HCT116 (cell line): ENCODE measurements around the gene PVR. TPM values are rescaled to one million over a fixed set of nuclear protein-coding genes. Genes with fewer than 3 reads are reported as not detected.

ENCODE experiments used
- ATAC-seq: fragments of 200-7000 bp; cut with Tn5 transposase; 2 replicates; pipeline ENCODE4 v1.9.1; 2020; ENCODE audit warnings: mild to moderate bottlenecking, moderate library complexity
- BruUV-seq: library from RNA; stranded (reverse); fragments of 400-500 nt; replicated peaks from 2 replicates; lab custom pipeline; 2021; lab: Mats Ljungman, UMichigan
- CTCF ChIA-PET: fragments of 300-600 bp; sonication (Branson Sonifier 250); formaldehyde crosslinking; loops from one replicate; lab custom pipeline; 2021; ENCODE audit warnings: antibody characterized with exemption; lab: Charles Lee
- POLR2A ChIA-PET: fragments of 300-600, 350-600 bp; sonication (Branson Sonifier 250); formaldehyde crosslinking; loops from one replicate; lab custom pipeline; 2021; ENCODE audit warnings: antibody characterized with exemption; lab: Charles Lee
- RAD21 ChIA-PET, 2 experiments: fragments of 300-600 bp; sonication (Branson Sonifier 250); formaldehyde crosslinking; loops; one replicate each; lab custom pipeline; 2023; ENCODE audit warnings: low total read pairs in 2 of 2; ENCODE audit not compliant: uncharacterized antibody in 2 of 2, unreplicated experiment in 2 of 2, low non-redundant PET in 1 of 2; lab: Charles Lee
- DNase-seq: peaks from one replicate; pipeline ENCODE4 v3.0.0-alpha.2; 2010; ENCODE audit warnings: low read depth, low spot score
- H2AFZ ChIP-seq: fragments of 200-600 bp; shearing (Covaris generic), sonication (generic); 2 replicates; pipeline ENCODE4 v1.6.1; 2017; ENCODE audit warnings: low read depth, mixed run types, mixed read lengths, antibody characterized with exemption, low read length; ENCODE audit not compliant: poor library complexity, severe bottlenecking
- H3K27ac ChIP-seq: 2 replicates; pipeline ENCODE4 v1.5.1; 2012; ENCODE audit warnings: low read depth, low read length
- H3K27me3 ChIP-seq: fragments of 200-600 bp; sonication (generic); 2 replicates; pipeline ENCODE4 v1.6.1; 2016; ENCODE audit warnings: mixed run types, low read length, mixed read lengths; ENCODE audit not compliant: insufficient read depth
- H3K36me3 ChIP-seq, 2 experiments: fragments of 200-500 bp in 1 of 2; fragments of 200-600 bp in 1 of 2; sonication (Bioruptor generic) in 1 of 2; sonication (generic) in 1 of 2; 2 replicates each; pipeline versions ENCODE4 v1.5.1 to v1.6.1; 2014 to 2016; ENCODE audit warnings: low read length in 2 of 2, inconsistent platforms in 1 of 2, mixed read lengths in 1 of 2, mixed run types in 1 of 2; ENCODE audit not compliant: insufficient read depth in 2 of 2, control insufficient read depth in 1 of 2
- H3K4me1 ChIP-seq, 2 experiments: fragments of 200-600 bp in 1 of 2; sonication (generic) in 1 of 2; 2 replicates each; pipeline versions ENCODE4 v1.5.1 to v1.6.1; 2012 to 2017; ENCODE audit warnings: low read length in 2 of 2, inconsistent platforms in 1 of 2, mild to moderate bottlenecking in 1 of 2, mixed read lengths in 1 of 2, mixed run types in 1 of 2, moderate library complexity in 1 of 2; ENCODE audit not compliant: insufficient read depth in 2 of 2, control insufficient read depth in 1 of 2
- H3K4me2 ChIP-seq: fragments of 200-600 bp; sonication (generic); 2 replicates; pipeline ENCODE4 v1.6.1; 2017; ENCODE audit warnings: mixed run types, low read length, mixed read lengths
- H3K4me3 ChIP-seq, 2 experiments: fragments of 200-600 bp in 1 of 2; sonication (generic) in 1 of 2; replicated peaks in 1 of 2; 2 replicates each; pipeline ENCODE4 v1.5.1; 2011 to 2016; ENCODE audit warnings: low read length in 2 of 2, control low read depth in 1 of 2, low read depth in 1 of 2, mild to moderate bottlenecking in 1 of 2, mixed read lengths in 1 of 2, mixed run types in 1 of 2
- H3K79me2 ChIP-seq: fragments of 200-600 bp; sonication (generic); 2 replicates; pipeline ENCODE4 v1.6.1; 2017; ENCODE audit warnings: mild to moderate bottlenecking, mixed run types, low read length, moderate library complexity, mixed read lengths; ENCODE audit not compliant: insufficient read depth
- H3K9ac ChIP-seq: fragments of 200-600 bp; sonication (generic); 2 replicates; pipeline ENCODE4 v1.6.1; 2016; ENCODE audit warnings: low read length, mixed read lengths
- H3K9me2 ChIP-seq: fragments of 200-600 bp; sonication (generic), shearing (Covaris generic); 2 replicates; pipeline ENCODE4 v1.6.1; 2017; ENCODE audit warnings: mixed run types, mild to moderate bottlenecking, moderate library complexity; ENCODE audit not compliant: insufficient read depth
- H3K9me3 ChIP-seq, 2 experiments: fragments of 200-500 bp in 1 of 2; fragments of 200-600 bp in 1 of 2; sonication (Bioruptor generic) in 1 of 2; sonication (generic) in 1 of 2; 2 replicates each; pipeline ENCODE4 v1.6.1; 2014 to 2017; ENCODE audit warnings: low read length in 2 of 2, mixed read lengths in 2 of 2, inconsistent platforms in 1 of 2, low read depth in 1 of 2, mild to moderate bottlenecking in 1 of 2, mixed run types in 1 of 2, moderate library complexity in 1 of 2; ENCODE audit not compliant: control insufficient read depth in 1 of 2, insufficient read depth in 1 of 2
- H4K20me1 ChIP-seq: fragments of 200-600 bp; sonication (generic), shearing (Covaris generic); 2 replicates; pipeline ENCODE4 v1.6.1; 2017; ENCODE audit warnings: mixed run types, mild to moderate bottlenecking, moderate library complexity; ENCODE audit not compliant: insufficient read depth
- CBX3 ChIP-seq: IDR thresholded peaks from 2 replicates; pipeline ENCODE4 v1.6.1; 2012; ENCODE audit warnings: low read depth
- CEBPB ChIP-seq: IDR thresholded peaks from 2 replicates; pipeline ENCODE4 v1.6.1; 2012; ENCODE audit warnings: low read depth
- ELF1 ChIP-seq: IDR thresholded peaks from 2 replicates; pipeline ENCODE4 v1.6.1; 2012; ENCODE audit warnings: low read depth, borderline replicate concordance
- EZH2 ChIP-seq: fragments of 200-600 bp; sonication (generic); IDR thresholded peaks from 2 replicates; pipeline ENCODE4 v1.6.1; 2017; ENCODE audit warnings: antibody characterized with exemption, mixed run types
- FOSL1 ChIP-seq: IDR thresholded peaks from 2 replicates; pipeline ENCODE4 v1.6.1; 2012; ENCODE audit warnings: low read depth
- POLR2A ChIP-seq: IDR thresholded peaks from 2 replicates; pipeline ENCODE4 v1.7.0; 2011; ENCODE audit warnings: borderline replicate concordance; ENCODE audit not compliant: insufficient read depth, insufficient read length; ENCODE audit errors: extremely low read depth
- POLR2AphosphoS5 ChIP-seq: IDR thresholded peaks from 2 replicates; pipeline ENCODE4 v1.6.1; 2011; ENCODE audit warnings: mild to moderate bottlenecking, low read depth, low read length, moderate library complexity
- SP1 ChIP-seq: IDR thresholded peaks from 2 replicates; pipeline ENCODE4 v1.6.1; 2012; ENCODE audit warnings: low read depth
- TCF7L2 ChIP-seq: IDR thresholded peaks from 2 replicates; pipeline ENCODE4 v1.7.0; 2011; ENCODE audit warnings: borderline replicate concordance, inconsistent platforms; ENCODE audit not compliant: insufficient read depth, insufficient read length; ENCODE audit errors: extremely low read depth
- YY1 ChIP-seq: IDR thresholded peaks from 2 replicates; pipeline ENCODE4 v1.6.1; 2011; ENCODE audit warnings: low read length, low read depth, moderate library complexity, mild to moderate bottlenecking; ENCODE audit not compliant: insufficient replicate concordance; ENCODE audit errors: extremely low read depth
- ZFX ChIP-seq: fragments of 450-650 bp; IDR thresholded peaks from 2 replicates; pipeline ENCODE4 v1.6.1; 2017
- intact Hi-C: fragments of 100-400 bp; cut with micrococcal nuclease; formaldehyde crosslinking; loops from 2 replicates; pipeline ENCODE4 v1.10.0; 2022
- total RNA-seq: library from RNA; stranded (reverse); gene quantifications from one replicate; pipeline ENCODE4 v1.2.1, GENCODE V29; 2021; ENCODE audit not compliant: unreplicated experiment
- TF ChIP-seq, protein P1 (sequence below): IDR thresholded peaks from 2 replicates; pipeline ENCODE4 v1.6.1; 2012
- TF ChIP-seq, protein P2 (sequence below), 3 experiments: fragments of 200-600 bp in 1 of 3; sonication (generic) in 1 of 3; IDR thresholded peaks in 2 of 3; conservative IDR thresholded peaks in 1 of 3; 2 replicates each; pipeline ENCODE4 v1.5.1; 2012 to 2017; ENCODE audit warnings: low read depth in 2 of 3, low read length in 2 of 3, antibody characterized with exemption in 1 of 3, borderline replicate concordance in 1 of 3, control low read depth in 1 of 3, mild to moderate bottlenecking in 1 of 3, mixed read lengths in 1 of 3, mixed run types in 1 of 3, moderate library complexity in 1 of 3; ENCODE audit not compliant: insufficient read depth in 1 of 3

PVR gene
- total RNA-seq, 1 experiment from 2014 or later: 62.0 TPM

- DNase-seq (no peak), ATAC-seq (no peak)
- intact Hi-C loops: loop anchor here (10.0 kb wide), 1 partner anchor 163 kb away; the partner anchor contains the start of gene NECTIN2
- no peaks in the 10 kb centered on the region for H4K20me1 ChIP-seq
- TF ChIP-seq SP1 (no peak), CEBPB (no peak), YY1 (no peak), ZFX (no peak), FOSL1 (no peak)
- H3K4me3 ChIP-seq: no peak overlapping the region
- ChIA-PET POLR2A (interaction anchor here (0.6 kb wide), 1 partner anchor 163 kb away, joined by 6 read pairs; no protein-coding TSS in a partner anchor), CTCF (no interaction called here), RAD21 (no interaction called here)
- H3K27ac ChIP-seq: no peak overlapping the region
- H3K36me3 ChIP-seq: no peaks in the 10 kb centered on the region
- H3K4me1 ChIP-seq: peaks cover 47 to 70% of the 10 kb centered on the region in 2 experiments
- no TSS peak for BruUV-seq
- H2AFZ ChIP-seq: no peak overlapping the region
- no peaks in the 10 kb centered on the region for H3K27me3 ChIP-seq
- H3K79me2 ChIP-seq: no peaks in the 10 kb centered on the region
- 0 out of 2 replicates have a peak overlapping the region, but pooled peaks have one; percentile 14 for H3K4me2 ChIP-seq
- H3K9ac ChIP-seq: no peak overlapping the region
- no peaks in the 10 kb centered on the region for H3K9me2 ChIP-seq
- H3K9me3 ChIP-seq: no peaks in the 10 kb centered on the region
Observed at GRCh38 chr19:44681992-44682790, 38.5 kb downstream of the PVR start.

DNA sequence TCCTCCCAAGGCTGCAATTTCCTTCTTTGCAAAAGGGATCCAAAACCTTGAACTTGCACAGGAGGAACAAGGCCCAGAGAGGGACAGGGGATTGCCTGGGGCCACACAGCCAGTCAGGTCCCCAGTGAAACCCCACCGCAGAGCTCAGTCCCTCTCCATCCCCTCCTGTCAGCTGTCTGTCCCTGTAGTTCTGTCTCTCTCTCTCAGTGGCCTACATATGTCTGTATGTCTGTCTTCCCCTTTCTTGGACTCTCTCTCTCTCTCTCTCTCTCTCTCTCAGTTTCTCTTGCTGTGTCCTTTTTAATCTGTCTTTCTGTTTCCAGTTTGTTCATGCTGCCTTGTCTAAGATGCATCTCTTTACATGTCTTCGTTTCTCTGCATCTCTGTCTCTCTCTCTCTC, 39.1 kb downstream of the PVR start:
- H3K9me3 ChIP-seq: no peaks in the 10 kb centered on the region
- ChIA-PET CTCF (no interaction called here), POLR2A (no interaction called here), RAD21 (no interaction called here)
- H2AFZ ChIP-seq: no peak overlapping the region
- no peaks in the 10 kb centered on the region for H3K27me3 ChIP-seq
- no peaks in the 10 kb centered on the region for H3K79me2 ChIP-seq
- no peak overlapping the region for H3K4me3 ChIP-seq
- no peak overlapping the region for H3K27ac ChIP-seq
- intact Hi-C loops: loop anchor here (10.0 kb wide), 1 partner anchor 162 kb away; the partner anchor contains the start of gene NECTIN2
- H4K20me1 ChIP-seq: no peaks in the 10 kb centered on the region
- BruUV-seq: no TSS peak
- no peaks in the 10 kb centered on the region for H3K9me2 ChIP-seq
- no peak overlapping the region for H3K9ac ChIP-seq
- peaks cover 41 to 64% of the 10 kb centered on the region in 2 experiments for H3K4me1 ChIP-seq
- H3K4me2 ChIP-seq: no peak overlapping the region
- ATAC-seq (no peak), DNase-seq (no peak)
- no peaks in the 10 kb centered on the region for H3K36me3 ChIP-seq
- TF ChIP-seq POLR2AphosphoS5 (no peak), TCF7L2 (no peak), CBX3 (no peak), POLR2A (no peak), SP1 (no peak), CEBPB (no peak), FOSL1 (no peak), ELF1 (no peak), EZH2 (no peak)
- TF ChIP-seq, protein P1, sequence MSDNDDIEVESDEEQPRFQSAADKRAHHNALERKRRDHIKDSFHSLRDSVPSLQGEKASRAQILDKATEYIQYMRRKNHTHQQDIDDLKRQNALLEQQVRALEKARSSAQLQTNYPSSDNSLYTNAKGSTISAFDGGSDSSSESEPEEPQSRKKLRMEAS: no peak
- TF ChIP-seq, protein P2, sequence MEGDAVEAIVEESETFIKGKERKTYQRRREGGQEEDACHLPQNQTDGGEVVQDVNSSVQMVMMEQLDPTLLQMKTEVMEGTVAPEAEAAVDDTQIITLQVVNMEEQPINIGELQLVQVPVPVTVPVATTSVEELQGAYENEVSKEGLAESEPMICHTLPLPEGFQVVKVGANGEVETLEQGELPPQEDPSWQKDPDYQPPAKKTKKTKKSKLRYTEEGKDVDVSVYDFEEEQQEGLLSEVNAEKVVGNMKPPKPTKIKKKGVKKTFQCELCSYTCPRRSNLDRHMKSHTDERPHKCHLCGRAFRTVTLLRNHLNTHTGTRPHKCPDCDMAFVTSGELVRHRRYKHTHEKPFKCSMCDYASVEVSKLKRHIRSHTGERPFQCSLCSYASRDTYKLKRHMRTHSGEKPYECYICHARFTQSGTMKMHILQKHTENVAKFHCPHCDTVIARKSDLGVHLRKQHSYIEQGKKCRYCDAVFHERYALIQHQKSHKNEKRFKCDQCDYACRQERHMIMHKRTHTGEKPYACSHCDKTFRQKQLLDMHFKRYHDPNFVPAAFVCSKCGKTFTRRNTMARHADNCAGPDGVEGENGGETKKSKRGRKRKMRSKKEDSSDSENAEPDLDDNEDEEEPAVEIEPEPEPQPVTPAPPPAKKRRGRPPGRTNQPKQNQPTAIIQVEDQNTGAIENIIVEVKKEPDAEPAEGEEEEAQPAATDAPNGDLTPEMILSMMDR (IDR thresholded peaks at IDR 0.05 in 2 of 3, conservative IDR thresholded peaks at IDR 0.05 in 1 of 3; ENCODE audit: borderline replicate concordance in 1 of 3, insufficient read depth in 1 of 3, low read depth in 2 of 3, low read length in 2 of 3): no peak
